Measurements from ENCODE around the gene MSMP. TPM values are rescaled to one million over a fixed set of nuclear protein-coding genes. Genes with fewer than 3 reads are reported as not detected.

The MSMP gene
- total RNA-seq, 2 donors from 2014 or later = not detected

DNA sequence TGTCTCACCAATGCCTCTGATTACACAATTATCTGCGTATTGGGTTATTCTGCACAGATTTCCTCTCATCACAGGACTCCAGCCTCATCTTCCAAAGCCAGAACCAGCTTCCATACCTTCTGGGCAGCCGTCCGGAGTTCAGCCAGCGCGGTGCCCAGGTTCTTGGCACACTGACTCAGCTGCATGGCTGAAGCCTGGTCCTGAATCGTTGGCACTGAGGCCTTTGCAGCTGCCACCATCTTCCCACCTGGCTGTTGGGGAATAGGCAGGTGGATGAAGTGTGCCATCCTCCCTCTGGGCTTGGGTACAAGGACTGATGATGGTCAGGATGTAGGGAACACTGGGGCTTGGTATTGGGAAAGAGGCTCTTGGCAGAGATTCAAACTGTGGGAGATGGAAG, 40.0 kb downstream of the MSMP start:
- peaks cover 18 to 74% of the 10 kb centered on the region in 2 donors for H3K36me3 ChIP-seq (replicated peaks in 1 of 2; ENCODE audit: insufficient read depth in 1 of 2, low read depth in 2 of 2)
- H3K9me3 ChIP-seq = no peaks in the 10 kb centered on the region
- WGBS, 2 donors = 87 to 93% methylated on average over 6 of the region's 6 CpGs
- no peaks in the 10 kb centered on the region for H3K4me1 ChIP-seq
- no peak overlapping the region for H3K27ac ChIP-seq
- intact Hi-C loops (cut with DNase I) = no loop called here
- no peak overlapping the region for H3K4me3 ChIP-seq
- DNase-seq (no peak), ATAC-seq (no peak)
- no peaks in the 10 kb centered on the region for H3K27me3 ChIP-seq
- TF ChIP-seq POLR2A (IDR thresholded peaks at IDR 0.05) (no peak), CTCF (IDR thresholded peaks at IDR 0.05) (no peak)

- H3K27me3 ChIP-seq = no peaks in the 10 kb centered on the region
- ATAC-seq (no peak), DNase-seq (no peak)
- H3K36me3 ChIP-seq (replicated peaks in 1 of 2; ENCODE audit: insufficient read depth in 1 of 2, low read depth in 2 of 2) = peaks cover 18 to 71% of the 10 kb centered on the region in 2 donors
- no peak overlapping the region for H3K27ac ChIP-seq
- intact Hi-C loops (cut with DNase I) = no loop called here
- 85 to 95% methylated on average over 3 of the region's 3 CpGs for WGBS, 2 donors
- H3K4me3 ChIP-seq = no peak overlapping the region
- no peaks in the 10 kb centered on the region for H3K9me3 ChIP-seq
- no peaks in the 10 kb centered on the region for H3K4me1 ChIP-seq
- TF ChIP-seq POLR2A (IDR thresholded peaks at IDR 0.05) (no peak), CTCF (IDR thresholded peaks at IDR 0.05) (no peak)
Observed at GRCh38 chr9:35713578-35713977, 40.5 kb downstream of the MSMP start.

DNA sequence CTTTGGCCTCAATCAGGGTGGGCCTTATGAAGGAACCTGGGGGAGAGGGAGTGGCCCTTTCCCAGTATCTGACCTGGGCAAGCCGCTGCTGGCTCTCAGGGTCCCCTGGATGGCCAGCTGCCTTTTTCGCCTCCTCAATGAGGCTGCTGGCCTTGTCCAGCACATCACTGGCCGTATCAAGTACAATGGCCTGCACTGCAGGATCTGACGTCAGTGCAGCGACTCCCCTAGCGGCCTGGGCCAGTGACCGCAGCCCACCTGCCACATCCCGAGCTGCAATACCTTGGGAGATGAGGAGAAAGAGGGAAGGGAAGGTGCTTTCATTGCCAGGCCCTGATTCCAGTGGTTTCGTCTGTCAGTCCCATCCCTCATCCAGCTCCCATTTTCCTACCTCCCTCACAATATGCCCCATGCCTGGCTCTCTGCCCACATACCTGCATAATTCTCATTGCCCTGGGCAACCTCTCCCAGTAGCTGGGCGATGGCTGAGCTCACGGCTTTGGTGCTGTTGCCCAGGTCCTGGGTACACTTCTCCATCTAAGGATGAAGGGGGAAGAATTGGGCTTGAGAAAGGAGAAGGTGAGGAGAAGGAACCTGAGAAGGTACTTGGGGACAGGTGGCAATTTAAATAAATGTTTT, 41.2 kb downstream of the MSMP start:
- 86 to 93% methylated on average over 10 to 11 of the region's 11 CpGs for WGBS, 2 donors
- Histone ChIP-seq H3K36me3 (replicated peaks in 1 of 2; ENCODE audit: insufficient read depth in 1 of 2, low read depth in 2 of 2) (peaks cover 24 to 72% of the 10 kb centered on the region in 2 donors), H3K4me3 (no peak overlapping the region), H3K9me3 (no peaks in the 10 kb centered on the region), H3K4me1 (no peaks in the 10 kb centered on the region), H3K27ac (no peak overlapping the region), H3K27me3 (no peaks in the 10 kb centered on the region)
- intact Hi-C loops (cut with DNase I) = no loop called here
- TF ChIP-seq POLR2A (IDR thresholded peaks at IDR 0.05) = no peak
- TF ChIP-seq CTCF (IDR thresholded peaks at IDR 0.05) = no peak
- no peak for ATAC-seq
- DNase-seq = no peak

DNA sequence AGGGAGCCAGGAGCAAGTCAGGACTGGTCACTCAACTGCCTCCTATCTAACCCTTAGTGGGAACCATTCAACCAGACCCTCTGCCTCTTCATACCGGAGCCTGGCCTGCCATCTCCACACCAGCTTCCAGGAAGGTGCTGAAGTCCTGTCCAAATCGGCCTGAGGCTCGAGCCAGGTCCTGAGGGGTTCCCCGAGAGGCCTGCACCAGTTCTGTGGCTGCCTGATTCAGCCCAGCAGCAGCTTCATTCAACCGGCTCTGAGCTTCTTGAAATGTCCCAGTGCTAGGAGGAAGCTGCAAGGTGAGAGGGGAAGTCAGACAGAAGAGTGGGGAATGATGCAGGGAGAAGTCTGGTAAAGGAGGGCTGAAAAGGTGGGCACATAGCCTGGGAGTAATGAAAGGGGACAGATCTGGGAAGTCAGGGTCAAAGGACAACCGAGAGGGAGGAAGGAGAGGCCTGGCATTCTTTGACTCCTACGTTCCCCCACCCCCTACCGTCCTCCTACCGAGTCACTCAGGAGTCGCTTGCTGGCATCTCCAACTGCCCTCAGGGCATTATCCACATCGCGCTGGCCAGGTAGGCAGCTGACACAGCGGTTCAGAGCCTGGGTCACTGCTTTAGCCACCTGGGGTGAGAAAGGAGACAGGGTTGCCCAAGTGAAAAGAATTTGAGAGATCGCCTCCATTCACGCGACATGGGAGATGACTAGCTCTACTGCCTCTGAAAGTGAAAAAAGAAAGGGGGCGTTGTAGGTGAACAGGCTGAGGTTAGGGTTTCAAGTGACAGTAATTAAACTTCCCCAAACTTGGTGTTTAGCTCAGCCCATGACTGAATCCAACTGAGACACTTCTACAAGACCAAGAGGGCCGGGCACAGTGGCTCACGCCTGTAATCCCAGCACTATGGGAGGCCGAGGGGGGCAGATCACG, 42.3 kb downstream of the MSMP start:
- 87 to 88% methylated on average over 21 of the region's 21 CpGs for WGBS, 2 donors
- Histone ChIP-seq H3K4me3 (no peak overlapping the region), H3K9me3 (no peaks in the 10 kb centered on the region), H3K27ac (no peak overlapping the region), H3K4me1 (no peaks in the 10 kb centered on the region), H3K27me3 (no peaks in the 10 kb centered on the region), H3K36me3 (replicated peaks in 1 of 2; ENCODE audit: insufficient read depth in 1 of 2, low read depth in 2 of 2) (peaks cover 35 to 74% of the 10 kb centered on the region in 2 donors)
- DNase-seq = no peak
- no peak for ATAC-seq
- intact Hi-C loops (cut with DNase I) = no loop called here
- no peak for TF ChIP-seq CTCF (IDR thresholded peaks at IDR 0.05)
- TF ChIP-seq POLR2A (IDR thresholded peaks at IDR 0.05) = no peak
